Suppressor macrophage treated with lipopolysaccharide for 4 hours (primary cell): Measurements from ENCODE around the gene SUMO1.
"Not testable (repeated sequence)": the region's sequence is repeated elsewhere in the genome, so short reads cannot be mapped to it uniquely, and the experiment has no call there.

Source experiments
- DNase-seq: peaks from one replicate; pipeline ENCODE4 v3.0.0-alpha.2; 2020

Gene SUMO1

DNA sequence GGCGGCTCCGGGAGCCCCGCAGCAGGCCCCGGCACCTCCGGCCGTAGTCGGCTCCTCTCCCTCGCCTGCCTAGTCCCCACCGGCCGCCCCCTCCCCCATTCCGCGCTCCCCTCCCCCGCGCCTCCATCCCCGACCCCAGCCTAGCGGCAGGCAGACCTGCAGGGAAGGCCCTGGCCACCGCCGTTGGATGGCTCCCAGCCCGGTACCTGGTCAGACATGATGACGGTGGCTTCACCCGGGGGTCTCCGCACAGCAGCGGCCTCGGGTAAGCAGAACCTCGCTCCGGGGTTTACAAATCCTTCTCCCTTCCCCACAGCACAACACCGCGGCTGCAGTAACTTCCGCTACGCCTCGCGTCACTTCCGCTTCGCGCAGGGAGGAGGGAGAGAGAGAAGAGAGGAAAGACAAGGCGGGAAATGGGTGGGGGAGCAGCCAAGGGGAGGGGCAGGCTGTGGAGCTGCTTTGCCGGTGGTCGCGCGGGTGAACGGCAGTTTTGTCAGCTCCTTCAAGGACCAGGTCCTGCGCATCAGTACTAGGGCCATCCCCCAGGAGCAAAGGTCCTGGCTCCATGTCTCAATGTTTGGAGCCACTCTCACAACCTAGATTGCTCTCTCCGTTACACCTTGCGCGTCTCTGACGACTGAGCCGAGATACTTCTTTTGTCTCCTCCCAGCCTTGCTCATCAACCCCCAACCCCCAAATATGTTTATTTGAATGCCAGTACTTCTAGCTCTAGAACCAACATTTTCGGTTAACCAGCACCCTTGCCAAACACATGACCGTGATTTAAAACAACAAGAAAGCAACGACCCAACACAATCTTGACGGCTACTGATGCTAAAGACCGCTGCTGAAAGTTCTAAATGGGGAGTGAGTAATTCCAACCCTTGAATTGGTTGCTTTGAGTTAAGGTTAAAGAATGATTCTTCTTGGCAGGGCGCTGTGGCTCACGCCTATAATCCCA lies at the start of gene SUMO1:
TSS of gene SUMO1 (minus strand) at position 364 of the 964 bp plus-strand sequence. CDS start at position 218, 146 bp downstream.
- DNase-seq = peak; percentile 91

DNA sequence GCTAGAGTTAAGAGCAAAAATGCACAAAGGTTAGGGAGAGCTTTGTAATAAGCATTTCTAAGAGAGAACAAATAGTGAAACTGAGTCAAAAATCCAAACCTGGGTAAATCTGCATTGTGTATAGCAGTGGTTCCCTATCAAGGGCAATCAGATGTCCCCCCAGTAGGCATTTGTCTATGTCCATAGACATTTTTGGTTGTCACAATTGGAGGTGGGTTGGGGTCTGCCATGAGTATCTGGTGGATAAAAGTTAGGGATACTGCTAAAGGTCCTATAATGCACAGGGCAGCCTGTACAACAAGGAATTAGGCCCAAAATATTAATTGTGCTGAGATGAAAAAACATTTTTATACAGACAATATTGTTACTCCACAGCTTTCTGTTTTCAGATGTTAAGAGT lies 48.2 kb upstream of the SUMO1 start:
- no peak for DNase-seq

DNA sequence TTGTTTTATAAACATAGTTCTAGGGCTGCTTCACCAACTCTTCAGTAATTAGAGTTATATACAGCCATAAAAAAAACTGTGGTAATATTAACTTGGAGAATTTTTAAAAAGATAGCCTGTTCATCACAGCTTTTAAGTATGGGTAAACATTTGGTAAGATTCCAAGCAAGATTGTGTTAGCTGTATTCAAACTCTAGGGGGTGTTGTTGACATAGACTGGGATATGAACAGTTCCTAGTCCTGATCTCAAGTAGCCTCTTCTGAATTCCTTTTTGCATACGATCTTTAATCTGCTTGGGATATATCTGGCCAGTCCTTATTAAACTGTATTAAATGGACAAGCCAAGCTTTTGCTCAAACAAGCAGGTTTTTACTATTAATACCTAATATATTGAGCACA lies 40.5 kb upstream of the SUMO1 start:
- peak; percentile 56 for DNase-seq

DNA sequence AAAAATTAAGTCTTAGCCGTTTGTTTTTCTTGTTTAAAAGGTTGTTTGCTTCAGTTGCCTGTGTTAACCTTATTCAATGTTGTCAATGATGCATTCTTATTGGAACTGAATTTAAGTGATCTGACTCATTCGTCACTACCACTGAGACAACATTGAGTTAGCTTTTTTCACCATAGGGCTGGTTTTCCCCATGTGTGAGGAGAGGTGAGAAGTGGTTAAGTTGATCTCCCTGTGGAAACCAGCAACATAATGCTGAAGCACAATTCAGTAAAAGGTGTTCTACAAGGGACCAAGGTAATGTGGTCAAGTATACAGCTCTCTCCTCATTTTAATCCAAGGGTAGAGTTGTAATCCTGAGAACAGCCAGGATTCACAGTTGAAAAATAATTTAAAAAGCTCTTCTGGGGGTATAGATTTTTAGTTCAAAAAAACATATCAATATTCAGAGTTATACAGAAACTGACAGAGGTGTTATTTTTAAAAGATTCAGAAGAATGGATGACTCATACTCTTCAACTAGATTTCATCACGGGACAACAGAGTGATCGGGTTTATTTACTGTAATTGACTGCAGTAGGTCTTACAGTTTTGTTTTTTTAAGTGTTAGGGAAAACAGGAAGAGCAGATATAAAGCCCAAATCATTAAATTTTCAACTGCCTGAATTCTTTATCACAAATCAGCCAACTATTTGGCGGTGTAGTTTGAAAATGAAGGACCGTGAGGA lies 39.8 kb upstream of the SUMO1 start:
- DNase-seq = peak; percentile 65

DNA sequence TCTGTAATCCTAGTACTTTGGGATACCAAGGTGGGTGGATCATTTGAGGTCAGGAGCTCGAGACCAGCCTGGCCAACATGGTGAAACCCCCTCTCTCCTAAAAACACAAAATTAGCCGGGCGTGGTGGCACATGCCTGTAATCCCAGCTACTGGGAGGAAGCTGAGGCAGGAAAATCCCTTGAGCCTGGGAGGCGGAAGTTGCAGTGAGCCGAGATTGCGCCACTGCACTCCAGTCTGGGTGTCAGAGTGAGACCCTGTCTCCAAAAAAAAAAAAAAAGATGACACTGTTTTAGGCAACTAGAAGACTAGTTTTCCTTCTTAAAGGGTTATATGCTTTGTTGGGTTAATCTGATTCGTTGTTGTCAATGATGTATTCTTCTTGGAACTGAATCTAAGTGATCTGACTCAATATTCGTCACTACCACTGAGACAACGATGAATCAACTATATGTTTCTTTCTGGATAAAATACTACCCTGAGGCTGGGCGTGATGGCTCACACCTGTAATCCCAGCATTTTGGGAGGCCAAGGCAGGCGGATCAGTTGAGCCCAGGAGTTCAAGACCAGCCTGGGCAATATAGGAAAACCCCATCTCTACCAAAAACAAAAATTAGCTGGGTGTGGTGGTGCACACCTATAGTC lies 37.8 kb upstream of the SUMO1 start:
- DNase-seq = peak; percentile 50

DNA sequence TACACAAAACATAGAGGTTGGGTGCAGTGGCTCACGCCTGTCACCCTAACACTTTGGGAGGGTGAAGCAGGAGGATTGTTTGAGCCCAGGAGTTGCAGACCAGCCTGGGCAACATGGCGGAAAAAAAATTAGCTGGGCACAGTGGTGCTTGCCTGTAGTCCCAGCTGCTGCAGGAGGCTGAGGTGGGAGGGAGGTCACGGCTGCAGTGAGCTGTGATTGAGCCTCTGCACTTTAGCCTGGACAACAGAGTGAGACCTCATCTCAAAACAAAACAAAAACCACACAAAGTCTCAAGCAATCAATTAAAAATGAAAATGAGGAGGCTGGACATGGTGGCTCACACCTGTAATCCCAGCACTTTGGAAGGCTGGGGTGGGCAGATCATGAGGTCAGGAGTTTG lies 32.1 kb upstream of the SUMO1 start:
- DNase-seq = no peak

DNA sequence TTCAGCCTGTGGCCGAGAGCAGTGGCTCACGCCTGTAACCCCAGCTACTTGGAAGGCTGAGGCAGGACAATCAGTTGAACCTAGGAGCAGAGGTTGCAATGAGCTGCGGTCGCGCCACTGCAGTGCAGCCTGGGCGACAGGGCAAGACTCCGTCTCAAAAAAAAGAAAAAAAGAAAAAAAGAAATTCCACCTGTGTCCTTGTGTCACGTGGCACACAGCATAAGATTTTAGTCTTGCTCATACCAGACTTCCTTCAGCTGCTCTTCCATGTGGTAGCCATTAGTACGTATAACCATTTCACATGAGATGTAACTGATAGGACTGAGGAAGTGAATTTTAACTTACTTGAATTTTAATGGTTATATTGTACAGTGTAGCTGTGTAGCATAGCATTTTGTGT lies 31.2 kb upstream of the SUMO1 start:
- no peak for DNase-seq

DNA sequence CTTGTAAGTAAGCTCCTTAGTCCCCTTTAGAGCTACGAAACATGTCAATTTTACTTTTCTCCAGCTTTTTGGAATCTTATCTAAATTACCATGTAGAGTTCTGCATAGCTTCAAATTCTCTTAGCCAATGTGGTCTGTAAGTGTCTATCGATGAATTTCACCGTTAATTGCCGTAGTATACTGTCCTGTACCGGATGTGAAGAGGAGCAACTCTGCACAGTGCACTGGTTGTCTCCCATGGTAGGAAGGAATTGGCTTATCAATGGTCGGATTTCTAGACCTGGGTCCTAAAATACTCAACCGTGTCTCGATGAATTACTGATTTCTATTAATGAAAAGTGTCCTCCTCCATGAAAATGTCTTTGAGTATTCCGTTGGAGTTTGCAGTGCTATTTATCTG lies 29.1 kb upstream of the SUMO1 start:
- DNase-seq = peak; percentile 13

DNA sequence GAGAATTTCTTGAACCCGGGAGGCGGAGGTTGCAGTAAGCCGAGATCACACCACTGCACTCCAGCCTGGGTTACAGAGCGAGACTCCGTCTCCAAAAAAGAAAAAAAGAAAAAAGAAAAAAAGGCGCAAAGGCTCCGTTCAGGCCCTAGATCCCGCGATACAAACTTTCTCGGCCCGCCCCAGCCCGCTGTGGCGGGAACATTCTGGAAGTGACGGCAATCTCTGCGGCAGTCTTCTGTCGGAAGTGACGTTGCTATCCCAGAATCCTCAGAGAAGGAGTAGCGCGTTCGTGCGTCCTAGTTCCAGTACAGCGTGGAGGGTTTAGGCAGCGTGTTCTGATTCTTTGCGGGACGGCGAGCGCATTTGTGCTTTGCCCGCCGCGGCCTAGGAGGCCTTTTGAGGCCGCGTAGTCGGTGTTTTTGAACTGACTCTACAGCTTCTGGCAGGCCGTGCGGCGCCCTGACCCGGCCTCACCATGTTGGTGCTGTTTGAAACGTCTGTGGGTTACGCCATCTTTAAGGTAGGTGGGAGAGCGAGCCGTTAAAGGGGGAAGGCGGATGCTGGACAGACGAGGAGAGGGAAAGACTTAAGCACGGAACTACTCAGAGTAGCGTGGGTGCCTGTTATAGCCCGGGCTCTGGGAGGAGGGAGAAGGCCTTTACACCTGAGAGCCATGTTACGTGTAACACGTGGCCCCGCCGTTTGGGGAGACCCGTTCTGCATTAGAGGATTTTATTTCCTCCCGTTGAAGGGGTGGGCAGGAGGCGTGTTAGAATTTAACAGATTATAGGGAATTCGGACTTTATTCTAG lies 27.3 kb upstream of the SUMO1 start, which contains the start of gene NOP58:
TSS of gene NOP58 (plus strand) at position 297 of the 811 bp plus-strand sequence. CDS start at position 476, 179 bp downstream.
- DNase-seq = peak; percentile 96

DNA sequence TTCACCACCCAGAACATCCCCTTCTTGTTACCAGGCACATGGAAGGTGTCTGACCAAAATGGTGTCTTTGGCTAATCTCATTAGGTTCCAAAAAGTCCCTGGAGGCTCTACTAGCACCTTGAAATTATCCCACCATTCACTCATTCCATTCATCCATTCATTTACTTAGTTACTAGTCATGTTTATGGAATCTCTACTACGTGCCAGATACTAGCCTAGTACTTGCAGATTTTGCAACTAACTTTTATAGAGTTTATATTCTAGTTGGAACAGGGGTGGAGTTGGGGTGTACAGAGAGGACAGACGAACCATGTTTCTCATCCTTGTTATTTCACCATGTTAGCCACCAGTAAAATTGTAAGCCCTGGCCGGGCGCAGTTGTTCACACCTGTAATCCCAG lies 23.1 kb upstream of the SUMO1 start:
- DNase-seq = no peak

DNA sequence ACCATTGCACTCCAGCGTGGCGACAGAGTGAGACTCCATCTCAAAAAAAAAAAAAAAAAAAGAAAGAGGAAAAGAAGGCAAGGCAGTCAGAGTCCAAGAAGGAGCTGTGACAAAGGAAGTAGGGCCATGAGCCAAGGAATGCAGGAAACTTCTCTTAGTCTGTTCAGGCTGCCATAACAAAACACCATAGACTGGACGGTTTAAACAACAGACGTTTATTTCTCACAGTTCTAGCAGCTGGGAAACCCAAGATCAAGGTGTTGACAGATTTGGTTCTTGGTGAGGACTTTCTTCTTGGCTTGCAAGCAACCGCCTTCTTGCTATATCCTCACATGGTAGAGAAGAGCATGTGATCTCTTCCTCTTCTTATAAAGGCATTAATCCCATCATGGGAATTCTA lies 13.1 kb upstream of the SUMO1 start:
- no peak for DNase-seq

DNA sequence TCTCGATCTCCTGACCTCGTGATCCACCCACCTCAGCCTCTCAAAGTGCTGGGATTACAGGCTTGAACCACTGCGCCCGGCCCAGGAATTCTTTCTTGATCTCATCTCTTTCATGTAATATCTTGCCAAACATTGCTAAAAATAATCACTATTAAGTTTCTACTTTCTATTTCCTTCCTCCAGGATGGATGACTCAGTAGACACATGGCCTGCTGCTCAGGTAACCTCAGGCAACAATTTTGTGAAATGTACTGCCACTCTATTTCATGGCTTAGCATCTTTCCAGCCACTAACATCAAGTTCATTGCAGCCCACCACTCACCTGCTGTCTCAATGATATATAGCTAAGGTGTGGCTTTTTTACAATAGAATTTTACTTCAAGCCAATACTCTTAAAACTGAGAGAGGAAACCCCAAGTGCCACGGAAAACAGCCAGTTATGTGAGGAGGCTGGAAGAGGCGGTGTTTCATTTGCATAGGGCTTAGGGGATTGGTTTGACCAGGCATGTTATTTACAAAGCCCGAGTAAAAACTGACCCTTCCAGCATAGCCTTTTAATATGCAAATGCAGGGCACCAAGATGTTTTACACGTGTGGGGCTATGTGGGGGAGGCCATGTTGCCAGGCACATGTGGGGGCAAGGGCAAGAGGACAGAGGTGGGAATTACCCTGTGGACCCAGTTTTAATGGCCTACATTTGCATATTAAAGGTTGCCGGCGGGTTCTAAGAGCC lies 11.3 kb upstream of the SUMO1 start:
- DNase-seq = no peak

DNA sequence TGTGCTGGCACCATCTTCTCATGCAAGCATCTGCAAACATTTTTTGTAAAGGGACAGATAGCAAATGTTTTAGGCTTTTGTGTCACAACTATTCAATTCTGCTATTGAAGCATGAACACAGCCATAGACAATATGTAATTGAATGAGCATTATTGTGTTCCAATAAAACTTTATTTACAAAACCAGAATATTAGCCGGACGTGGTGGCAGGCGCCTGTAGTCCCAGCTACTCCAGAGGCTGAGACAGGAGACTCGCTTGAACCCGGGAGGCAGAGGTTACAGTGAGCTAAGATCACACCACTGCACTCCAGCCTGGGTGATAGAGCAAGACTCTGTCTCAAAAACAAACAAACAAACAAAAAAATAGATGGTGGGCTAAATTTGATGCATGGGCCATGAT lies 9.3 kb upstream of the SUMO1 start:
- not testable (repeated sequence) for DNase-seq

DNA sequence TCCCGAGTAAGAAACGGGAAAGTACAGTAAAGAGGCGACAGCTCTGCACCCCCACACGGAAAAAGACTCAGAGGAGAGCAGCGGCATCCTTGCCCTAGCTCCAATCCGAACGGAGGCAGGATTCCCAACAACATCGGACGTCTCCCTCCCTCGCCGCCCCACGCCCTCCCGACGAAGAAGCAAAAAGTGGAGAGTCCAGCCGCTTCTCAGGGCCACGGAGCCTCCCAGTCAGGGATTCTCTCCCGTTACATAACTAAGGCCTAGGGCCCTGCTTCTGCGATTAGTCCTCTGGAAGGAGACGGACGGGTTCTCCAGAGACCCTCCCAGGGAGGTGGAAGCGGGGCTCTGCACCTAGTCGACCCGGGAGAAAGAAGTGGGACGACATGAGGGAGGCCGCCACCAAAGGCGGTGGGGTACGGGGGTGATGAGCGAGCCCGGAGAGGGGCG lies 587 bp downstream of the SUMO1 start:
- peak; percentile 37 for DNase-seq

DNA sequence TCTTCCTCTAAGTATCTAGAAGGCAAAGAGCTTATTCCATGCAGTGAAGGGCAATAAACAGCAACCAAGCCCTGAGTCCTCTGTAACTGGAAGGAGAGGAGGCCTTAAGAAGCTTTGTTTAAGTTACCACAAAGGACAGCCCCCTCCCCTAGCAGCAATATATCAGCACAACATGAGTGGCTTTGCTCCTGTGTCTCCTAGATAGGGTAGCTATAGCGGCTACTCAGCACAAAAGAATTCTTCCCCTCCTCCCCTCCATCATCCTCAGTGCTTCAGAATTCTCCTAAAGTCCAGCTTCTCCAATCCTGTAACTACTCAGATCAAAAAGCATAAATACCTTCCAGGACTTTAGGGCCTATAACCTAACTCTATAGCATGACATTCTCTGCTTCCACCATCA lies 16.5 kb downstream of the SUMO1 start:
- no peak for DNase-seq

DNA sequence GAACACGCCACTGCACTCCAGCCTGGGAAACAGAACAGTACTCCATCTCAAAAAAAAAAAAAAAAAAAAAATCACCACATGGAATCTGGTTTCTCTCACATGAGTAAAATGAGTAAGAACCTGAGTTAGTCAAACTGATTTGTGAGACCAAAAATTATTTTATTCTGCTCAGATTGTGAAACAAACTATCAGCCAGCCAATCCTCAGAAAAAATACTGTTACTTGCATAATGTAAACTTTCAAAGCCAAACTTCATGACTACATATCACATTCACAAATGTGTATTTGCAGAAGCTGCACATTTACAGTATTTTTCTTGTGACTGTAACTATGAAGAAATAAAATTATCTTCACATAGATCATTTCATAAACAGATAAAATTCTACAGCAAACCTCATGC lies 23.2 kb downstream of the SUMO1 start:
- DNase-seq = no peak

DNA sequence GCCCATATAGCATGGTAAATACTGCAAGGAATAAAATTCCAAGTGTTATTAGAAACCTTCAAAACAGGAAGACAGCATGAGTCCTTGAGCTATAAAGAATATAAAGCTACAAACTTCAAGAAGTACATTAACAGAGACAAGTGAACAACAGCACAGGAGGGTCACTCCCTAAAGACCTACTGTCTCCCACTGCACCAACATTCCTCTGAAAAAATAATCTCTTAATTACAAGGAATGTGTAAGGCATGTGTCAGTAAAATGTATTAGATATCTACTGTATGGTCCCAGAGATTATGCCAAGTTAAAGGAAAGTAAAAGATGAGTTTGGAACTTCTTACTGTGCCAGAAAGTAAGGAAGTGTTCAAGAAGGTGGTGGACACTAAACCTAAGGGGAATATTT lies 29.9 kb downstream of the SUMO1 start:
- no peak for DNase-seq

DNA sequence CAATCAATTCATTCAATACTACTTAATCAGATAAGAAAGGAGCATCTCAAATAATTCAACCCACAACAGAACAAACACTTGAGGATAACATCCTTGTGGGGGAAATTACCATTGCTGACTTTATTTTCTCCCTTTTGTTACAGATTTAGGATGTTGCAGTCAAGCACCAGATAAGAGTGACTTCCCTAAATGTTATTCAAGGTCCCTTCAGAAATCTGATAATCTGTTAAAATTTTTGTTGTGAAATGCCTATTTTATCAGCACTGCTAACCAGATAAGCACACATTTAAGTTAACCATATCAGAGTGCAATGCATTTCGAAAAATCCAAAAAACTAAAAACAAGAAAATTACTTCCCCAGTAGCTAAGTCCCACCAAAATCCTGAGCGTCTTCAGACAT lies 33.5 kb downstream of the SUMO1 start:
- no peak for DNase-seq

DNA sequence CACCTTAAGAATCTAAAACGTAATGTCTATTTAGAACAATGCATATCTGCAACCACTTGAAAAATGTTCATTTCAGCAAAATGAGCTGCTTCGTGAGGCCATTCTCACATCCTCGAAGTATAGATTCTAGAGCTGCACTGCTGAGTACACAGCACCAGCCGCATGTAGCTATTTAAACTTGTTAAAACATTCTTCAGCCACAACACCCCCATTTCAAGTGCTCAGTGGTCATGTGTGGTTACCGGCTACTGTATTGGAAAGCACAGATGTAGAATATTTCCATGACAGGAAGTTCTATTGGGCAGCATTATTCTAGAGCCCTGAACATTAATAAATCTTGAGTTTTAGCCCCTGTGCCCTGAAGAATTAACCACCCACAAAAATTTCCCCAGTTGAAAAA lies 35.0 kb downstream of the SUMO1 start:
- no peak for DNase-seq

DNA sequence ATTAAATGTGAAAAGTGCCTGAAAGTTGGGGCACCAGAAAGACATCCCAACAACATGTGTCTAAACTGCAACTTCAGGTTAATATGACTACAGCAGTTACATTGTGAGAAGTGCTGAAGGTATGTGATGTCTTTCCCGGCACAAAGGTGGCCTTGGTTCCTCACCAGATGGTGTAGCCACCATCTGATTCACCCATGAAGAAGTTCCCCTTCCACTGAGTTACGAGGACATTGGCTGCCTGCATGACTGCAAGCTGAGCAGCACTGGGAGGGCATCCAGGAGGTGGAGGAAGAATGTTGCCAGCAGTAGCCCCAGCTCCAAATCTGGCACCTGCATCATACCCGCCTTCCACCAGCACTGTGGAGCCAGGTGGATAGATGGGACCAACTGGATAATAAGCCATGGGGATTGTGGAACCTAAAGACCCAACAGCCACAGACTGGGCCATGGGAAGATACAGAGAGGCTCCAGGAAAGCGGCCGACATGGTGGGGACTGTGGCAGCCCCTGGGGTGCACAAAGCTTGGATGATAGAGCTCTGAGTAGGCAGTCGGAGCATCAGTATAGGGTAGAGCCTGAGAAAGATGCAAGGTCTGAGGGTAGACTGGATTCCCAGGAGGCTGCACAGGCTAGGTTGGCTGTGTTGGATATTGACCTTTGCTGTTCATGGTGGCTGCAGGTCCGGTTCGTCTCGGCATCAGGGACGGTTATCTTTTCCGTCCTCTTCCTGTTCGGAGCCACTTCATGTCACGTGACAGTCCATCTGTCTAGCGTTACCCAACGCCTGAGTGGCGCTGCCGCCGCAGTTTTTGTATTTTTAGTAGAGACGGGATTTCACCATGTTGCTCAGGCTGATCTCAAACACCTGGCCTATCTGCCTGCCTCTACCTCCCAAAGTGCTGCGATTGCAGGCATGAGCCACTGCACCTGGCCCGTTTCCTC lies 36.9 kb downstream of the SUMO1 start:
- no peak for DNase-seq

DNA sequence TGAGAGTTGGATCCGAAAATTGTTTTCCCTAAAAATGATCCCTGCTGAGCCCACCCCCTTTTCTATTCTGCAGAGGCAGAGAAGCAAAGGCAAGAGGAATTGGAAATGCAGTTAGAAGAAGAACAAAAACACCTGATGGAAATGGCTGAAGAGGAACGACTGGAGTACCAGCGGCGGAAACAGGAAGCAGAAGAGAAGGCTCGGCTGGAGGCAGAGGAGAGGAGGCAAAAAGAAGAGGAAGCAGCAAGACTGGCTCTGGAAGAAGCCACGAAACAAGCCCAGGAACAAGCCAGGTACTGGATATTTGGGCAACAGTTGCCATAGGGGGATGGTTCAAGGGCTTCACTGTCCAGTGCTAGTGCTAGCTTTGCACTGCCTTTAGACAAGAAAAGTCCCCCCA lies 41.7 kb downstream of the SUMO1 start:
- DNase-seq = peak; percentile 16
